Liver (tissue), 9 donors: ENCODE measurements around the gene ACTN2. TPM values are rescaled to one million over a fixed set of nuclear protein-coding genes. Genes with fewer than 3 reads are reported as not detected.

Source experiments
- DNase-seq: peaks from one replicate; pipeline ENCODE4 v3.0.0-alpha.2; 2017; ENCODE audit warnings: low spot score
- H3K27ac ChIP-seq, 2 donors: one replicate each; pipeline ENCODE4 v1.7.0; 2013; ENCODE audit warnings: inconsistent platforms in 2 of 2, low read length in 2 of 2, control low read depth in 1 of 2, low read depth in 1 of 2, mild to moderate bottlenecking in 1 of 2
- H3K27me3 ChIP-seq, 4 donors: one replicate each; pipeline versions ENCODE4 v1.6.1 to v1.7.0; 2013; ENCODE audit warnings: low read length in 3 of 4, inconsistent platforms in 1 of 4, mild to moderate bottlenecking in 1 of 4, moderate library complexity in 1 of 4; ENCODE audit not compliant: control insufficient read depth in 4 of 4, insufficient read depth in 4 of 4
- H3K36me3 ChIP-seq, 4 donors: one replicate each; pipeline versions ENCODE4 v1.6.1 to v1.7.0; 2013; ENCODE audit warnings: low read length in 3 of 4, mild to moderate bottlenecking in 3 of 4, low read depth in 1 of 4, moderate library complexity in 1 of 4; ENCODE audit not compliant: control insufficient read depth in 4 of 4, insufficient read depth in 3 of 4
- H3K4me1 ChIP-seq, 4 donors: one replicate each; pipeline versions ENCODE4 v1.6.1 to v1.7.0; 2013; ENCODE audit warnings: low read length in 3 of 4, mild to moderate bottlenecking in 3 of 4, moderate library complexity in 1 of 4; ENCODE audit not compliant: control insufficient read depth in 4 of 4, insufficient read depth in 4 of 4
- H3K4me3 ChIP-seq, 3 donors: one replicate each; pipeline versions ENCODE4 v1.6.1 to v1.7.0; 2013; ENCODE audit warnings: low read length in 3 of 3, control low read depth in 1 of 3, low read depth in 1 of 3, mild to moderate bottlenecking in 1 of 3
- H3K9ac ChIP-seq, 2 donors: one replicate each; pipeline ENCODE4 v1.7.0; 2013; ENCODE audit warnings: low read length in 2 of 2, mild to moderate bottlenecking in 2 of 2, moderate library complexity in 2 of 2, control low read depth in 1 of 2, low read depth in 1 of 2
- H3K9me3 ChIP-seq, 4 donors: one replicate each; pipeline versions ENCODE4 v1.6.1 to v1.7.0; 2013; ENCODE audit warnings: low read length in 3 of 4; ENCODE audit not compliant: control insufficient read depth in 4 of 4
- EGR1 ChIP-seq, 2 donors: IDR thresholded peaks; 2 replicates each; pipeline ENCODE4 v1.6.1; 2016 to 2018; ENCODE audit warnings: antibody characterized with exemption in 2 of 2, low read depth in 2 of 2
- FOXA1 ChIP-seq: IDR thresholded peaks from 2 replicates; pipeline ENCODE4 v1.6.1; 2016; ENCODE audit warnings: antibody characterized with exemption
- FOXA2 ChIP-seq: IDR thresholded peaks from 2 replicates; pipeline ENCODE4 v1.6.1; 2016; ENCODE audit warnings: antibody characterized with exemption
- GABPA ChIP-seq, 2 donors: IDR thresholded peaks in 1 of 2; conservative IDR thresholded peaks in 1 of 2; 2 replicates each; pipeline ENCODE4 v1.6.1; 2016; ENCODE audit warnings: antibody characterized with exemption in 2 of 2, mild to moderate bottlenecking in 1 of 2, moderate library complexity in 1 of 2
- HNF4A ChIP-seq, 2 donors: conservative IDR thresholded peaks; 2 replicates each; pipeline ENCODE4 v1.6.1; 2016; ENCODE audit warnings: antibody characterized with exemption in 2 of 2, mild to moderate bottlenecking in 2 of 2
- HNF4G ChIP-seq: IDR thresholded peaks from 2 replicates; pipeline ENCODE4 v1.6.1; 2016; ENCODE audit warnings: antibody characterized with exemption
- JUND ChIP-seq, 2 donors: IDR thresholded peaks; 2 replicates each; pipeline ENCODE4 v1.6.1; 2016; ENCODE audit warnings: antibody characterized with exemption in 2 of 2
- MAX ChIP-seq: IDR thresholded peaks from 2 replicates; pipeline ENCODE4 v1.6.1; 2016; ENCODE audit warnings: antibody characterized with exemption
- NR2F2 ChIP-seq: IDR thresholded peaks from 2 replicates; pipeline ENCODE4 v1.6.1; 2016; ENCODE audit warnings: antibody characterized with exemption
- RAD21 ChIP-seq, 2 donors: IDR thresholded peaks; 2 replicates each; pipeline ENCODE4 v1.6.1; 2016; ENCODE audit warnings: antibody characterized with exemption in 2 of 2, mild to moderate bottlenecking in 2 of 2
- REST ChIP-seq: IDR thresholded peaks from 2 replicates; pipeline ENCODE4 v1.6.1; 2016; ENCODE audit warnings: antibody characterized with exemption, mild to moderate bottlenecking
- RXRA ChIP-seq, 2 donors: IDR thresholded peaks; 2 replicates each; pipeline ENCODE4 v1.6.1; 2017 to 2018; ENCODE audit warnings: antibody characterized with exemption in 2 of 2, mild to moderate bottlenecking in 1 of 2
- SP1 ChIP-seq: IDR thresholded peaks from 2 replicates; pipeline ENCODE4 v1.6.1; 2018; ENCODE audit warnings: antibody characterized with exemption, mild to moderate bottlenecking
- TAF1 ChIP-seq: conservative IDR thresholded peaks from 2 replicates; pipeline ENCODE4 v1.6.1; 2016; ENCODE audit warnings: antibody characterized with exemption, mild to moderate bottlenecking
- WGBS: extraction: QIAGEN DNeasy Blood & Tissue Kit; methylation state at CpG from one replicate; pipeline ENCODE4 v1.1.7; 2013; 5-methylcytosine and 5-hydroxymethylcytosine counted together
- polyA plus RNA-seq, 2 donors: library from polyadenylated mRNA; stranded (reverse) in 1 of 2; unstranded in 1 of 2; fragments of 200-250 nt in 1 of 2; fragments of >200 nt in 1 of 2; fragmentation: Nextera tagmentation in 1 of 2; extraction: Ambion mirVana in 1 of 2; gene quantifications; one replicate each; pipeline versions ENCODE4 v1.2.1 to v1.2.3, GENCODE V29; 2013 to 2015
- total RNA-seq, 2 donors: library from RNA; depleted of rRNA; stranded (reverse); fragments of >200 nt; gene quantifications; one replicate each; pipeline ENCODE4 v1.2.3, GENCODE V29; 2014
- TF ChIP-seq, protein P1 (sequence below): fragments of 150-350 bp; IDR thresholded peaks from 2 replicates; pipeline ENCODE4 v1.5.1; 2017; ENCODE audit warnings: improper control_type of control experiment, low read depth, low read length; ENCODE audit not compliant: missing input control
- TF ChIP-seq, protein P2 (sequence below): IDR thresholded peaks from 2 replicates; pipeline ENCODE4 v1.6.1; 2016; ENCODE audit warnings: antibody characterized with exemption
- TF ChIP-seq, protein P3 (sequence below): IDR thresholded peaks from 2 replicates; pipeline ENCODE4 v1.6.1; 2016; ENCODE audit warnings: antibody characterized with exemption
- donor health status: healthy.
- donor health status: healthy.
- donor health status: healthy.
- donor health status: healthy.
- donor health status: healthy.

Gene ACTN2
- total and polyA plus RNA-seq, 4 donors = 0.08 to 0.81 (median 0.15) TPM

DNA sequence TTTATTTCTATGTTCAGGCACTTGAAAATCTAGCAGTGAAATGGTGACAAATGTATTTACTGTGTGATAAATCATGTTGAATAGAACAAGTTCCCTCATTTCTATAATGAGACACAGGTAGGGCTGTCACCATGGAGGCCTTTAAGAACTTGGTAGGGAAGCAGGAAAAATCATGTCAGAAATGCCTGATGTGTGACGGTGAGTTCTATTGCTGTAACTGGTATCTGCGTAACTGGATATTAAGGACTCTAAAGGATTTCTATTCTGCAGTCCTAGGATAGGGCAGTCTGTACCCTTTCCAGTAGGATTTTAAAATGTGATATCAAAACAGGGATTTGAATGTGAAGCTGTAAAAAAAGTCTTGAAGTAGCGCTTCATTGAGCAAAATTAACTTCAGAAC is 15.5 kb downstream of the ACTN2 start:
- Histone ChIP-seq H3K27me3 (peaks cover 0 to 3% (median 1%) of the 10 kb centered on the region in 4 donors), H3K9ac (no peak overlapping the region), H3K4me3 (no peak overlapping the region), H3K4me1 (no peaks in the 10 kb centered on the region), H3K27ac (no peak overlapping the region), H3K36me3 (no peaks in the 10 kb centered on the region), H3K9me3 (no peaks in the 10 kb centered on the region)
- DNase-seq = no peak
- TF ChIP-seq, protein P1, sequence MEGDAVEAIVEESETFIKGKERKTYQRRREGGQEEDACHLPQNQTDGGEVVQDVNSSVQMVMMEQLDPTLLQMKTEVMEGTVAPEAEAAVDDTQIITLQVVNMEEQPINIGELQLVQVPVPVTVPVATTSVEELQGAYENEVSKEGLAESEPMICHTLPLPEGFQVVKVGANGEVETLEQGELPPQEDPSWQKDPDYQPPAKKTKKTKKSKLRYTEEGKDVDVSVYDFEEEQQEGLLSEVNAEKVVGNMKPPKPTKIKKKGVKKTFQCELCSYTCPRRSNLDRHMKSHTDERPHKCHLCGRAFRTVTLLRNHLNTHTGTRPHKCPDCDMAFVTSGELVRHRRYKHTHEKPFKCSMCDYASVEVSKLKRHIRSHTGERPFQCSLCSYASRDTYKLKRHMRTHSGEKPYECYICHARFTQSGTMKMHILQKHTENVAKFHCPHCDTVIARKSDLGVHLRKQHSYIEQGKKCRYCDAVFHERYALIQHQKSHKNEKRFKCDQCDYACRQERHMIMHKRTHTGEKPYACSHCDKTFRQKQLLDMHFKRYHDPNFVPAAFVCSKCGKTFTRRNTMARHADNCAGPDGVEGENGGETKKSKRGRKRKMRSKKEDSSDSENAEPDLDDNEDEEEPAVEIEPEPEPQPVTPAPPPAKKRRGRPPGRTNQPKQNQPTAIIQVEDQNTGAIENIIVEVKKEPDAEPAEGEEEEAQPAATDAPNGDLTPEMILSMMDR = no peak
- TF ChIP-seq REST (no peak), NR2F2 (no peak), MAX (no peak), SP1 (no peak), TAF1 (no peak), HNF4G (no peak), EGR1 (IDR thresholded peaks at IDR 0.05; ENCODE audit: low read depth in 2 of 2) (no peak), HNF4A (conservative IDR thresholded peaks at IDR 0.05) (no peak), FOXA2 (no peak), RAD21 (IDR thresholded peaks at IDR 0.05) (no peak), FOXA1 (no peak), GABPA (IDR thresholded peaks at IDR 0.05 in 1 of 2, conservative IDR thresholded peaks at IDR 0.05 in 1 of 2) (no peak)
- TF ChIP-seq, protein P2, sequence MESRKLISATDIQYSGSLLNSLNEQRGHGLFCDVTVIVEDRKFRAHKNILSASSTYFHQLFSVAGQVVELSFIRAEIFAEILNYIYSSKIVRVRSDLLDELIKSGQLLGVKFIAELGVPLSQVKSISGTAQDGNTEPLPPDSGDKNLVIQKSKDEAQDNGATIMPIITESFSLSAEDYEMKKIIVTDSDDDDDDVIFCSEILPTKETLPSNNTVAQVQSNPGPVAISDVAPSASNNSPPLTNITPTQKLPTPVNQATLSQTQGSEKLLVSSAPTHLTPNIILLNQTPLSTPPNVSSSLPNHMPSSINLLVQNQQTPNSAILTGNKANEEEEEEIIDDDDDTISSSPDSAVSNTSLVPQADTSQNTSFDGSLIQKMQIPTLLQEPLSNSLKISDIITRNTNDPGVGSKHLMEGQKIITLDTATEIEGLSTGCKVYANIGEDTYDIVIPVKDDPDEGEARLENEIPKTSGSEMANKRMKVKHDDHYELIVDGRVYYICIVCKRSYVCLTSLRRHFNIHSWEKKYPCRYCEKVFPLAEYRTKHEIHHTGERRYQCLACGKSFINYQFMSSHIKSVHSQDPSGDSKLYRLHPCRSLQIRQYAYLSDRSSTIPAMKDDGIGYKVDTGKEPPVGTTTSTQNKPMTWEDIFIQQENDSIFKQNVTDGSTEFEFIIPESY = no peak
- TF ChIP-seq, protein P3, sequence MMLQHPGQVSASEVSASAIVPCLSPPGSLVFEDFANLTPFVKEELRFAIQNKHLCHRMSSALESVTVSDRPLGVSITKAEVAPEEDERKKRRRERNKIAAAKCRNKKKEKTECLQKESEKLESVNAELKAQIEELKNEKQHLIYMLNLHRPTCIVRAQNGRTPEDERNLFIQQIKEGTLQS = no peak
- WGBS = 91% methylated on average over 3 of the region's 3 CpGs

DNA sequence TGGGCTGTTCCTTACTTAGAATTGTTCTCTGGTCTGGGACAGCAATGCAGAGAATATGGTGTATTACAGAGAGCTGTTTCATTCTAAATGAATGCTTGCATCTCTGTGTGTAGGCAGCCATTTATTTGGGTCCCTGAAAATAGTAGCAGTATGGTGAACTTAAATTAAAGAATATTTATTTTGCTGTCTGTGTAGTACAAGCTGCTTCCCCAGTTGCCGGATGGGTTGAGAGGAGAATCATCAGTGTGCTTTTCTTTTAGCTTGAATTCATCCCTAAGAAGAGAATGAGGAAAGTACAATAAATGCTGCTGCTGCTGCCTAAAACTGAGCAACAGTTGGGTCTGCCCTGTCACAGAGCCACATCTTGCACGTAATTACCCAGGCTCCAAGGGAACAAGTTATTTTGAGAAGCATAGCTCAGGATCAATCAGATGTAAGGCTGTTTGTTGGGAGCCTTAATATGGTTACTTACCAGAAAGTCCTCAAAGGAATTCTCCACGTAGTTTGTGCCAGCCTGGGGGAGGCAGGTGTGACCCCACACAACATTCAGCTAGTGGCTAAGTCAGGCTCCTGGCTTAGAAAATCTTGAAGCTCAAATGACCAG is 16.6 kb downstream of the ACTN2 start:
- DNase-seq = no peak
- WGBS = 85% methylated on average over 3 of the region's 3 CpGs
- Histone ChIP-seq H3K4me1 (no peaks in the 10 kb centered on the region), H3K9ac (no peak overlapping the region), H3K27ac (no peak overlapping the region), H3K27me3 (peaks cover 0 to 3% (median 1%) of the 10 kb centered on the region in 4 donors), H3K9me3 (no peaks in the 10 kb centered on the region), H3K36me3 (no peaks in the 10 kb centered on the region), H3K4me3 (no peak overlapping the region)
- no peak for TF ChIP-seq HNF4G
- no peak for TF ChIP-seq FOXA2
- TF ChIP-seq FOXA1 = no peak
- TF ChIP-seq JUND (IDR thresholded peaks at IDR 0.05) = no peak
- TF ChIP-seq TAF1 = no peak
- no peak for TF ChIP-seq REST
- TF ChIP-seq GABPA (IDR thresholded peaks at IDR 0.05 in 1 of 2, conservative IDR thresholded peaks at IDR 0.05 in 1 of 2) = no peak
- TF ChIP-seq, protein P1 = no peak
- no peak for TF ChIP-seq RXRA (IDR thresholded peaks at IDR 0.05)
